Activated CD4-positive, CD25-positive, alpha-beta regulatory T cell treated with anti-CD3 and anti-CD28 coated beads, Interleukin-2, amount 50 U/mL, for 24 hours (primary cell): ENCODE measurements around the gene MPRIP.
"Not testable (repeated sequence)": the region's sequence is repeated elsewhere in the genome, so short reads cannot be mapped to it uniquely, and the experiment has no call there.

Experiments
- ATAC-seq, 2 donors: fragments of 150-1000 bp; cut with Tn5 transposase; one replicate each; pipeline ENCODE4 v1.10.0; 2021; ENCODE audit warnings: mild to moderate bottlenecking in 1 of 2, moderate library complexity in 1 of 2

Gene MPRIP

GRCh38 chr17:17171186-17171585, 128.9 kb downstream of the MPRIP start:
- ATAC-seq = no peak

- no peak for ATAC-seq
Observed at GRCh38 chr17:17172001-17172939, 130.0 kb downstream of the MPRIP start.

GRCh38 chr17:17172990-17173389, 130.7 kb downstream of the MPRIP start:
- no peak for ATAC-seq

GRCh38 chr17:17173921-17174320, 131.7 kb downstream of the MPRIP start:
- ATAC-seq = no peak

GRCh38 chr17:17175340-17175739, 133.1 kb downstream of the MPRIP start:
- ATAC-seq = no peak

GRCh38 chr17:17175917-17176316, 133.7 kb downstream of the MPRIP start:
- ATAC-seq = no peak

GRCh38 chr17:17176341-17176740, 134.1 kb downstream of the MPRIP start:
- ATAC-seq = no peak

GRCh38 chr17:17177176-17177575, 134.9 kb downstream of the MPRIP start:
- ATAC-seq = no peak

GRCh38 chr17:17179371-17179827, 137.1 kb downstream of the MPRIP start:
- ATAC-seq = peak; percentile 77 to 82

GRCh38 chr17:17180141-17180603, 137.9 kb downstream of the MPRIP start:
- peak; percentile 6 to 22 for ATAC-seq

- ATAC-seq = no peak
Observed at GRCh38 chr17:17180741-17181525, 138.7 kb downstream of the MPRIP start.

GRCh38 chr17:17181666-17182597, 139.7 kb downstream of the MPRIP start:
- ATAC-seq = no peak

GRCh38 chr17:17182598-17183136, 140.4 kb downstream of the MPRIP start:
- ATAC-seq = no peak

GRCh38 chr17:17183744-17184143, 141.5 kb downstream of the MPRIP start:
- no peak for ATAC-seq

- ATAC-seq = not testable (repeated sequence)
Observed at GRCh38 chr17:17184985-17185757, 142.9 kb downstream of the MPRIP start.

- peak; percentile 71 to 78 for ATAC-seq
Observed at GRCh38 chr17:17186051-17186450, 143.8 kb downstream of the MPRIP start.

GRCh38 chr17:17186551-17187505, 144.6 kb downstream of the MPRIP start:
- no peak for ATAC-seq

- ATAC-seq = no peak
Observed at GRCh38 chr17:17188586-17188985, 146.3 kb downstream of the MPRIP start.

GRCh38 chr17:17189559-17189958, 147.3 kb downstream of the MPRIP start:
- no peak for ATAC-seq

- no peak for ATAC-seq
Observed at GRCh38 chr17:17190188-17190587, 147.9 kb downstream of the MPRIP start.
